NCI-H2227 (cell line): ENCODE results near the gene XXYLT1.
"Not testable (repeated sequence)": the region's sequence is repeated elsewhere in the genome, so short reads cannot be mapped to it uniquely, and the experiment has no call there.

Experiments
- DNase-seq: peaks from one replicate; lab custom pipeline; 2025; ENCODE audit not compliant: unreplicated experiment; lab: John Stamatoyannopoulos, UW

XXYLT1 gene

DNA sequence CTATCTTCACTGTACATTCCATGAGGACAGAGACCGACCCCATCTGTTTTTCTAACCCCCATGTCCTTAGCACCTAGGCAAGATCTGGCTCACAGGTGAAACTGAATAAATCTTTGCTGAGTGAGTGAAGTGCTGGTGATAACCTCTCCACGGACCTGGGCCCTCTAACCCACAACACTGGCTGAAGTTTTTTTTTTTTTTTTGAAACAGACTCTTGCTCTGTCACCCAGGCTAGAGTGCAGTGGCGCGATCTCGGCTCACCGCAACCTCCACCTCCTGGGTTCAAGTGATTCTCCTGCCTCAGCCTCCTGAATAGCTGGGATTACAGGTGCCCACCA, 84.3 kb downstream of the XXYLT1 start:
- not testable (repeated sequence) for DNase-seq

DNA sequence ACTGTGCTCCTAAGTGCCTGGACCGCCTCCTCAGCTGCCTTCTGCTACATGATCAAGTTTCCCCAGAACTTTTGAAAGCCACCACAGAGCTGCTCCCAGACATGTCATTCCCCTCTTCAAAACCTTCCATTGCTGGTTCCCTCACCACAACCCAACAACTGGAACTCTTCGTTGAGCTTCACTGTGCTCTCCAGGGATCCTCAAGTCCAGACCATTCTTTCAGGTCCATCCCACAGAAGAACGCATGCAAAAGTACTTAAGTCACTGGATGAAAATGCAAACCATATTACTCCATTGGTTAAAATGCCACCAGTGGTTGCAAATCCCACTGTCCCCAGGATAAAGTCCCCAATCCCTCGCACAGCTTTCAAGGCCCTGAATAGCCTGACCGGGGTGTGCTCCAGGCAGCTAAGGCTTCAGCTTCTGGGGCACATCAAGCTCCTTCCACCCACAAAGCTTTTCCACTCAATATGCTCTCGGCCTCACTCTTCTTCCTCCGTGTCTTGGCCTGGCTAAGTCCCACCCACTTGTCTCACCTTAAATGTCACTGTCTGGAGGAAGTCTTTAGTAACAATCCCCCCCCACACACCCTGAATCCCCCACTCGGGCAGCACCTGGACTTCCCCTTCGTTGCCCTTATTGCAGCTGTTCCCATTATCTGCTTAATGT, 84.8 kb downstream of the XXYLT1 start:
- no peak for DNase-seq

DNA sequence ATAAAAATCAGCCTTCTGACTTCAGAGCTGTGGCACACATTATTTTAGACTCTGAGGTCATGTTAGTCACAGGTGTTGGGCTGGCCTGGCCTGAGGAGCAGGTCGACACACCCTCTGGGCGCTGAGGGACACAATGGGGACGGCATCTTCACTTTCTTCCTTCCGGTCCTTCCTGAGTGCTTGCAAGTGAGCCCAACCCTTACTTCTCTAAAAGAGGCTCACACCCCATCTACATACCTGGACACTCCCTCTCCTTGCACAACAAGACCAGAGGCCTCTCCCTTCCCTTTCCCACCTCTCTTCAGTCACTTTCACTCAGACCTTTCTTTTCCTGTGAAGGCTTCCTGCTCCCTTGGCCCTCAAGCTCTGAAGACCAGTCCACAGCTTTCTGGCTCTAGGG, 85.4 kb downstream of the XXYLT1 start:
- DNase-seq, result no peak

DNA sequence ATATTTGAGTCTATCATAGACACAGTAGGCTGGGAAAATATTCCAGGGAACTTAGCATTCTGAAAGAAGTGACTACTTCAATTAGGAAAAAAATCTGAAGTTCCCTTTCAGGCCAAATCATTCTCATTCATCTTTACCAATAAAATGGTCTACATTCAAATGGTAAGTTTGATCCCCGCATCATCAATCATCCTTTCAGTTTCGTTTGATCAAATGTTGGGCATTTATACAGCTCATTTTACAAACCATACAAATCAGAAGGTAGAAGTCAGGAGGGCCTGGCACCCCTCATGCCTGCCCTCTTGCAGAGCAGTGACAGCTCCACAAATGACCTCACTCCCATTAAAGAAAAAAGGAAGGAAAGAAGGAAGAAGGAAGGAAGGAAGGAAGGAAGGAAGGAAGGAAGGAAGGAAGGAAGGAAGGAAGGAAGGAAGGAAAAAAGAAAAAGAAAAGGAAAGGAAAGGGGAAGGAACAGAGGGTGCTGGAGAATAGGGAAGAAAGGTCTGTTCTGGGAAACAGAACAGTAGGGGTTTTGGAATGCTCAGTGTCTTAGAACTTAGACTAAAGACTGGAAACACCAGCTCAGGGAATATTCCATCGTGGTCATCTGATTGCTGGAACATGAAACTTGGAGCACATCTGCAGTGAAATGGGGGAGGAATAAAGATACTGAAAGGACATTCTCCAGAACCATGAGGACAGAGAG, 86.1 kb downstream of the XXYLT1 start:
- no peak for DNase-seq

DNA sequence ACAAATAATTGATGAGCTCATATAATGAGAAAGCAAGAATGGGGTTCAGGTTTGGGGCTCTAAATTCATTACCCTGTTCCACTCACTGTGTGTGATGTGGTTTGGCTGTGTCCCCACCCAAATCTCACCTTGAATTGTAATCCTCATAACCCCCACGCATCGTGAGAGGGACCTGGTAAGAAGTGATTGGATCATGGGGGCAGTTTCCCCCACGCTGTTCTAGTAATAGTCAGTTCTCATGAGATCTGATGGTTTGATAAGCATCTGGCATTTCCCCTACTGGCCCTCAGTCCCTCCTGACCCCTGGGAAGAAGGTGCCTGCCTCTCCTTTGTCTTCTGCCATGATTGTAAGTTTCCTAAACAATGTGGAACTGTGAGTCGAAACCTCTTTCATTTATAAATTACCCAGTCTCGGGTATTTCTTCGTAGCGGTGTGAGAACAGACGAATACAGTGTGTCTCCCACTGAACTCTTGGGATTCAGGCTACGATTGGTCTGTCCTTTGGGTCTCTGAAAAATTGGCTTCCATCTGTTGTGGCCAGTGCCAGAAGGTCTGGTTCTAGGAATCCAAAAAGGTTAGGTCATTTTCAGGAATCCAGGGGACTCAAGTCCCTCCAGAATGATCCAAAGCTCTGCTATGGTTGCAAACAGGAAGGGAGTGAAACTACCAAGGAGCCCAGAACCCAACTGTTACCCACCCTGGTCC, 87.7 kb downstream of the XXYLT1 start:
- DNase-seq, result no peak

DNA sequence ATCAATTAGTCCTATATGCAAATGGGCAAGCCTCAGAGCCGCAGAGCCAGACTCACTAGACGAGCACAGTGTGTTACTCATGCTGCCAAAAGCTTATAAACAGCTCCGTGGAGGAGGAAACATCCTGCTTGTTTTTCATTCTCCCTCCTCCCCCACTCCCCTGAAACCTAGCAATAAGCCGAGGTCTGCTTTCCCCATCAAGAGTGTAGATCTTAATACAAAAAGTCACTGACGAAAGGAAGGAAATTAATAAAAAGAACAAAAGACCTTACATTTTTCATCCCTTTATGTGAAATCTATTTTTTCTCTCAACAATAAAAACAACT, 88.5 kb downstream of the XXYLT1 start:
- no peak for DNase-seq

DNA sequence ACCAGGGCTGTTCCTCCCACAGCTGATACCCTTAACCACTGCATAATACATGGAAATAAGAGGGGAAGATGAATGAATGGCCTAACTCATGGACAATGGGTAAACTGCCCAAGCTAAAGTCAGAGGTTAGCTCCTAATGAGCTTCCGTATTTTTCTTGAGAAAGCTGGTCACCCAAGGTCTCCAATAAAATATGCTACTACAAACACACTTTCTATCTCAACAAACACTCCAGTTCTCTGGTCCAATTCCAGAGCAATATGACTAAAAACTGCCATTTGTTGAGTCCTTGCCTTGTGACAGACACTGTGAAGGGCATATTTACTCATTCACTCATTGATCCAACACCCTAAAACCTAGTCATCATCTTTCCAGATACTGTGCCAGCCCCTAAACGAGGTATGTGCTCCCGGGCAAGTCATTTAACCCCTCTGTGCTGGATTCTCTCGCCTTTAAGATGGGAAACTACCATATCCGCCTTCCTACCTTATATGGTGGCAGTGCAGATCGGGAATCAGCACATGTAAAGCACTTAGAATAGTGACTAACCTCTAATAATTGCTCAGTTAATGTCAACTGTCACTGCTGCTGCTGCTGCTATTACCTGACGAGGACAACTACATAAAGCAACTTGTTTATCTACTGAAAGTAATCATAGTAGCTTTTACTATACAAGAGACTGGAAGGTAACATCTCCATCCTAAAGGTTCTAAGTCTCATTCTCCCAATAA, 89.1 kb downstream of the XXYLT1 start:
- DNase-seq, result no peak

DNA sequence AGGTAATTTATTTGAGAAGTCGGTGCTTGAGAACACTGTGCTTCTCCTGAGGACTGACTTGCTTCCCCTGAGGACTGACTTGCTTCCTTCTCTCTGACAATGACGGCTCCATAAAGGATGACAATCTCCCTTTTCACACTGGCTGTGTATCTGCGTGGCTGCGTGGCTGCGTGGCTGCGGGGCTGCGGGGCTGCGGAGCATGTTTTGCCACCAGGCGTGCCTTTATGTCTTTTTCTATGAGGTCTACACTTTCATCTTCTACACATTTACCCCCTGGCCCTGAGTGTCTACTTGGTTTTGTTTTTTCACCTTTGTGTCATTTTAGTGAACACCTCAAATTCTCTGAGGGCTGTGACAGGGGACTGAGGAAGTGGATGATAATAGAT, 89.9 kb downstream of the XXYLT1 start:
- DNase-seq, result no peak

DNA sequence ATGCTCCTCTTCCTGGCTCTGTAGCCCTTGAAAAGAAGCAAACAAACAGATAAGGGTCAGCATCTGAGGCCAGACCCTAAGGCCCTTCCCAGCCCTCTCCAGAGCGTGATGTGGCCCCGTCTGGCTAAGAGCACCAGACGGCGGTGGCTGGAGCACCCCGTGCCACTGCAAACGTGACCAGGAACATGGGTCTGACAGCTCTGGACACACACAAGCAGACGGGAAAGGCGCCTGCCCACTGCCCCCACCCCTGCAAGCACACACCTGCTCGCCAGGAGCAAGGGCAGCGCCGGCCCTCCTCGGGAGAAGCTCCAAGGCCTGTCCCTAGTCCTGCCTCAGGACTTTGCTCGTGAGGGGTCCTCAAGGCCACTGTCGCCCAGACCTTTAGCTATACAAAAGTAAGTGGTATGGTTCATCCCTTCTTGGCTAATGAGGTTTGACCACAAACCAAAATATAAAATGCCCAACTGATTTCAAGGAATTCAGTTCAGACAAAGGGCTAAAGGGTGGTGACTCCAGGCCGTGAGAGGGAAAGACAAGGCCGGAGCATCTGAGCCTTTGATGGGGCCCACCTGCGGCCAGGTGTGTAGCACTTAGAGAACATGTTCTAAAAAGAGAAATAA, 90.4 kb downstream of the XXYLT1 start:
- DNase-seq, result no peak

DNA sequence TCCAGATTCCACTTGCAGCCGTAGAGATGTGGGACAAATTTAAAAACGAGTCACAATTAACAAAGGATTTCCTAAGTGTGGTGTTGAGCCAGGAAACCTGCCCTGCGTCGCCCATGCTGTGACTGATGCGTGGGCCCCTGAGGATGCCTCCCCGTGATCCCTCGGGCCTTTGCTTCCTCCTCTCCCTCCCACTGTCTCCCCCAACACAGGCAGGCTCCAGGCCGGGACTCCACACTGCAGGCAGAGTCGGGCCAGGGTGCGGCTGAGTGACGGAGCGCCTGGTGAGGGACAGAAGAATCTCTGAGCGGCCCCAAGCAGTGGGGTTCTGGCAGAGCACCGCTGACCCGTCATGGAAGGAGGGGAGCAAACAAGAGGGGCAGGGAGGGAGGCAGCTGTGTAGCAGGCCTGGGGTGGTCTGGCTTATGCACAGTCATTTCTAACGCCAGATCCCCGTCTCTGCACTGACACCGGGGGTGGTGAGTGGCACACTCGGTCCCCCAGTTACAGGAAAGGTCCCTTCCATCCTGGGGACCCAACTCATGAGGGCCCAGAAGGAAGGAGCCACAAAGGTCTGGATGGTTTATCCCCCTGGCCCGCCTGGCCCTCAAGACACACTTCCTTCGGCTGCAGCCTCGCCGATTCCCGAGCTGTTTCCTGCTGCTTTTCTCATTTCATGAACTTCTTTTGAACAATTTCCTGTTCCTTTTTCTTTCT, 91.0 kb downstream of the XXYLT1 start:
- no peak for DNase-seq

DNA sequence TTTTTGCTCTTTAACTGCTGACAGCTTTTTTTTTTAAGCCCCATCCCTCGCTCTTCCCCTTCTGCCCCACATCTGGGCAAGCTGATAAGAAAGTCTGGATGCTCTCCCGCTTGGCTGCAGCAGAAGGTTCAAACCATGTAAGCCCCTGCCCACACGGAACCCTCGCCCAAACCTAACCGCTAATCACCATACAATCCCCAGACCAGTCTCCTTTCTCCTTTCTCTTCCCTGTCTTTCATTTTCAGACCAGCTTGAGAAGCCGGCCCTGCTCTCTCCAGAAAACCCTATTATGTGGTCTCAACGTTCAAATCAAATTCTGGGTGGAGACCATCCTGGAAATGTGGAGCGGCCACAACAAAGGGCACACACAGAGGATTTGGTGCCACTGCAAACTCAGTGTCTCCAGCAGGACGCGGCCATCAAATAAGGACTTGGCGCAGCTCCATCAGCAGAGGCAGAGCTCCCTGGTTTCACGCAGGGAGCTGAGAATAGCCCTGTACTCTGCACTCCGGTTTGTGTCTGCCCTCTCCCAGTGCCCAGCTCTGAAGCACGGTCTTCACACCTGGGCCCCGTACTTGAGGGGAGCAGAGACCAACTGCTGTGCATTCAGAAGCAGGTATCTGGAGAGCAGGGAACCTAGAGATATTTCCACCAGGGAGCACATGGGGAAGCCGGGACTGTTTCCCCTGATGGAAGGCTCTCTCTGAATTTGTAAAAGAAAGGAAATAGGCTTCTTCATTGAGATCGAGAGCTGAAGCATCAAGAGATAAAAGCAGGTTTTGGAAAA, 92.6 kb downstream of the XXYLT1 start:
- DNase-seq, result no peak

DNA sequence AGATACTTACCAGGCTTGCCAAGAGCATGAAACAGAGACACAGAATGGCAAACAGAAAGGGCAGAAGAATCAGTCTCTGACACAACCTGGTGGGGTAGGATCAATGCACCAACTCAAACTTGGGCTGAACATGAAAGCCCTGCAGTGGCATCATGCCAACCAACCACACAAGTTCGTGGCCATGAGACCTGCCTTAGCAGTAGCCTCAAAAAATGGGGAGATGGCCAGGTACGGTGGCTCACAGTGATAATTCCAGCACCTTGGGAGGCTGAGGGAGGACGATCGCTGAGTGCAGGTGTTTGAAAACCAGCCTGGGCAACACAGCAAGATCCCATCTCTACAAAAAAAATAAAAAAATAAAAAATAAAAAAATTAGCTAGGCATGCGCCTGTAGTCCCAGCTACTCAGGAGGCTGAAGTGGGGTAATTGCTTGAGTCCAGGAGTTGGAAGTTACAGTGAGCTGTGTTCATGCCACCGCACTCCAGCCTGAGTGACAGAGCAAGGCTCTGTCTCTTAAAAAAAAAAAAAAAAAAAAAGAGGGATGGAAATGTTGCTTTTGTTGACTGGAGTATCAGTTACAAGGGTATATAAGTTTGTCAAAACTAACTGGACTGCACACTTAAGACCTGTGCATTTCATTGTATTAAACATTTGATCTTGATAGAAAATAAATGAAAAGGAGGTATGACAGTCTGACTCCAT, 93.4 kb downstream of the XXYLT1 start:
- DNase-seq, result no peak

DNA sequence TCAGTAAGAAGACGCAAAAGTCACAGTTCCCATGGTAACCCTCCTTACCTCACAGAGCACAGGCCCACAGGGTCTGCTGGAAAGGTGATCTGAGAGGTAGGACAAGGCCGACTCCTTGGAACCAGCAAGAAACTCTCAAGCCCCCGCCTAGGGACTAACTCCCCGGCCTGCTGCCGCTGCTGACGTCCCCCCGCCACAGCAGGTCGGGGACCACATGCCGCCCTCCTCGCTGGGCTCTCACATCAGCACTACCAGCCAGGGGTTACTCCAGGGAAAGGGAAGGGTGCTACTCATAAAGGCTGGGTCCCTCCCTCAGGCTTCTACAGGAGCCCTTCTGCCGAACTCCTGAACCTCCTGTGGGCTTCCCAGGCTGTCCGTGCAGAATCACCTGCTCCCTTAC, 94.2 kb downstream of the XXYLT1 start:
- no peak for DNase-seq

DNA sequence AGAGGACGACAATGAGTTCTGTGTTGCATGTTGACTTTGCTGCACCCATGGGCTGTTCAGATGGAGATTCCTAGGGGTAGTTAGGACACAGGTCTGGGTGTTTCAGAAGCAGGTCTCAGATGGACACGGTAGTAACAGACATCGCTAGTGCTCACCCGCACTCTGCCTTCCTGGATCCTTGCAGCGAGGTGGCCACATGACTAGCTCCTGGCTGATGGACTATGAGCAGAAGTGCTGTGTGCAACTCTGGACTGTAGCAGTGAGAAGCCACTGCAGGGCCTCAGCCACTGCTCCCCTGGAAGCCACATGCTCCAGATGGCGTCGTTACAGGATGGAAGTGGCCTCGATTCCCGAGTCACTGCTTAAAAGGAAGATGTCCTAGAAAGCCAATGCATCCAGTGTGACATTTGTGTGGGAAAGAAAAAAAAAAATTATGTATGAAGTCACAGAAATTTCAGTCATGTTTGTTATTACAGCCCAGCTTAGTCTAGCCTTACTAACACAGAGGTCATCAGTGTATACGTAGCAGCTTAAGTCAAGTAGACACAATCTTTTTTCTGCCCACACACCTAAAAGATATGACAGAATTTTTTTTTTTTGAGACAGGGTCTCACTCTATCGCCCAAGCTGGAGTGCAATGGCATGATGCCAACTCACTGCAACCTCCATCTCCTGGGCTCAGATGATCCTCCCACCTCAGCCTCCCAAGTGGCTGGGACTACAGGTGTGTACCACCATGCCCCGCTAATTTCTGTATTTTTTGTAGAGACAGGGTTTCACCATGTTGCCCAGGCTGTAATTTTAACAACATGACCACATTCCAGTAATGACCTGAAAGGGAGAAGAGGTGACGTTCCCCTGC, 95.3 kb downstream of the XXYLT1 start:
- no peak for DNase-seq

DNA sequence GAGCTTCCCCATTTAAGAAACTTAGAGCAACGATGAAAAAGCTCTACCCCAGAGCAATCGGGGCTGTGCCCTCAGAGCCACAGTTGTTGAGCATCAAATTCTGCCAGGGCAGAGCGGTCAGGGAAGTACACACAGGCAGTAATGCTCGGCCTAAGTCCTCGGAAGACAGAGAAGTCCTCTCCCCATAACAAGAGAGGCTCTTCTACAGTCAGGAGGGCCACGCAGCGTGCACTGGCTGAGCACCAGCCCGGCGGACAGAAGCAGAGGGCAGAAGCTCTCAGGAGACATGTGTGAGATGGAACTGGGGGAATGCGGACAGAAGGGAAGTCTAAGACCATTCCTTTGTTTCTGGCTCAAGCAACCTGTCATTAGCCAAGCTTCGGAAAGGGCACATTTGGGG, 95.9 kb downstream of the XXYLT1 start:
- DNase-seq, result no peak

DNA sequence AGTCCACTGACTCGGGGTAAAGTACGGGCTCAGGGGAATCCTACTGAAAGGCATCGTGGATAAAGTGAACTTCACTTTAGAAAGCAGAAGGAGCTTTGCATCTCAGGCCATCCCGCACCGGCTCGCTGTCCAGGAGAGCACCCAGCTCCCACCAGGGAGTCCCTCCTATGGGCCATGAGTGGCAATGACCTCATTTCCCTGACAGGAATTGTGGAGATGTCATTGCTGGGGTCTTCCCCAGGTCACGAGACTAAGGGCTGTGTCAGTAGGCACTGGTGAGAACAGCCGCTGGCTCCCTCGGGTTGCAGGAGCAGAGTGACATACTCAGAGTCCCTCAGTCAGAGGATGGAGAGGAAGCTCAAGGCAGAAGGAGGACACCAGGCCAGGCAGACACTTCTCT, 97.3 kb downstream of the XXYLT1 start:
- no peak for DNase-seq

DNA sequence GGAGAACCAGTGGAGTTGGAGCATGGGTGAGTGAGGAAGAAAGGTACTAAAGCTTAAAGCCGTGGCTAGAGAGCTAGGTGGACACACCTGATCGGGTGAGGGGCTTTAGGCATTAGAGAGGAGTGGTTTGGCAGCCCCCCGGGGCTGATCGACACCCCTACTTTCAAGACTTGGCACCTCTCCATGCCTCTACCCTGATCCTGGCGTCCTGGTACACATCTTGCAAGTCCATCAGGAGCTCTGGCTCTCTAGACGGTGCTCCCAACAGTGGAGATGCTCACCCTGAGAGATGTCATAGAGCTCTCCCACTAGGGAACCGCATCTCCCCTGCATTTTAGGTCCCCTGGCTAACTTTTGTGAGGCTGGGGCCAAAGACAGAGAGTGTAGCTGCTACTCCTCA, 98.1 kb downstream of the XXYLT1 start:
- DNase-seq, result no peak

DNA sequence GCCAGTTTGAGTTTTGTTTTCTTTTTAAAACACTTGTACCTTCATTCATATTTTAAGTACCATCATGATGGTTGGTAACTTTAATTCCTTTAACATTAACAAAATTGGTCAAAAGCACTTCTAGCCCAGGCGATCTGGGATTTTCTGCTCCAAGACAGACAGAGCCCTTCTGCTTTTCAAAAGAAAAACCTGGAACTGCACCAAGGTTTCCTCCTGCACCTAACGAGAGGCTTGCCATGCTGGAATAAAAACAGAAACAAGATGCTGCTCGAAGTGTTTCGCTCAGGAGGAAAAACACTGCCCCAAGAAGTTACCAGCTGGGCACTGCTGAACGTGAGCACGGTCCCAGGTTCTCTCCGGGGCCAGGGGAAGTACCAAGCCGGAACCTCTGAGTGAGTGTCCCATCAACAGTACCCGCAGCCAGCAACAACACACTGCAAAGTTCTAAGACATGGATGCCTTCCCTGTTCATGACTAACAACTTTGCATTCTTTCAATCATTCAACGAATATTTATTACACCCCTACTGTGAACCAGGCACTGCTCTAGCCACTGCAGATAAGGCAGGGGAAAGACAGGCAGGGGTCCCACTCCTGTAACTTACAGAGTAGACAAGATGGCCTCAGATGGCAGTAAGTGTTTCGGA, 98.8 kb downstream of the XXYLT1 start:
- DNase-seq, result no peak
